HL-60 (cell line): ENCODE results near the gene UGT1A5.

Experiments used
- CTCF ChIP-seq: IDR thresholded peaks from one replicate; pipeline ENCODE4 v1.5.1; 2011; ENCODE audit warnings: low read length, control low read depth, inconsistent platforms; ENCODE audit not compliant: insufficient read depth
- GABPA ChIP-seq: IDR thresholded peaks from 2 replicates; pipeline ENCODE4 v1.6.1; 2012; ENCODE audit warnings: low read depth
- POLR2AphosphoS5 ChIP-seq: IDR thresholded peaks from 2 replicates; pipeline ENCODE4 v1.6.1; 2012; ENCODE audit warnings: low read depth
- SPI1 ChIP-seq: IDR thresholded peaks from 2 replicates; pipeline ENCODE4 v1.6.1; 2012; ENCODE audit warnings: low read depth, mild to moderate bottlenecking, borderline replicate concordance

- TF ChIP-seq CTCF (no peak), SPI1 (no peak), POLR2AphosphoS5 (no peak), GABPA (no peak)
These were observed 91.3 kb downstream of the UGT1A5 start for GRCh38 chr2:233803994-233804393.
